Stimulated activated CD4-positive, alpha-beta T cell treated with anti-CD3 and anti-CD28 coated beads, TNF-alpha, amount 100 ng/mL, for 1 hour (primary cell): Measurements from ENCODE around the gene C21orf58.

Source experiments
- DNase-seq, 3 donors: peaks; one replicate each; pipeline ENCODE4 v3.0.0-alpha.2; 2020; ENCODE audit warnings: low read depth in 3 of 3, low spot score in 1 of 3

C21orf58 gene

DNA sequence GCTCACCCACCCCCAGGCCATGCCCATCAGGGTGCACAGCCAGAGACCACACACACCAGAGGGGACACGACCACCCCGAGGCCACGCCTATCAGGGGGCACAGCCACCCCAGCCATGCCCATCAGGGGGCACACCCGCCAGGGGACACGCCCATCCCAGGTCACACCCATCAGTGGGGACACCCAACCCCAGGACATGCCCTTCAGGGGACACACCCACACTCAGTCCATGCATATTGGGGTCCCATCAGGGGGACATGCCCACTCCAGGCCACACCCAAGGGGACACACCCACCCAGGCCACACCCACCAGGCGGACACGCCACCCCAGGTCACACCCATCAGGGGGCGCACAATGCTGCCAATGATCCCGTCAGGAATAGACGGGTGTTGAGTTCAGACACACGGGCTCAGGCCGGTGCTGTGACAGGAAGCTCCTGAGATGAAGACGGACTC, 59.0 kb downstream of the C21orf58 start:
- no peak for DNase-seq

DNA sequence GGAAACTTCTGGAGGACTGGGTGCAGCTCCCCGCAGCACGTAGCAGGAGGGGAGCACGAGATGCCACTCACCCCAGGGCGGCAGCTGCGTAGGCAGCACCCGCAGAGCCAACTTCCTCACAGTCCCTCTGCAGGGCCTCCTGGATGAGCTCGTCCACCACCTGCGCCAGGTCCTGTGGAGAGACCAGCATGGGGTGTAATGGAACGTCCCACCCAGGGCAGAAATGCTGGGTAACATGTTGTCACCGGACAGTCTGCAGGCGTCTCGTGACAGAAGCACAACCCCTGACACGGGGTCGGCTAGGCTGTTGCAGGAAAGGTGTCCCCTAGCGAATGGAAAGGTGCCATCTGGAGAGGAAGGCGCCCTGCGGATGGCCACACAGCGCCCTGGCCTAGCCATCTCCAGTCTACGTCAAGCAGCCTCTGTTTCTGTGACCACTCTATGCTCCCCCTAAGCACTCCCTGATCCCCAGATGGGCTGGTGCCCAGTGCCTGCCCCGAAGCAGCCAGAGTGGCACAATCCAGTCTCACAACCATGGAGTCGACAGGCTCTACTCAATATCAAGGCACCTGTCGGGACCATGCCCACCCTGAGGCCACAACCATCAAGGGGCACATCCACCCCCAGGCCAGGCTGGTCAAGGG, 59.5 kb downstream of the C21orf58 start:
- DNase-seq = no peak

- DNase-seq = no peak
These were observed 67.1 kb downstream of the C21orf58 start for GRCh38 chr21:46256501-46256994.

DNA sequence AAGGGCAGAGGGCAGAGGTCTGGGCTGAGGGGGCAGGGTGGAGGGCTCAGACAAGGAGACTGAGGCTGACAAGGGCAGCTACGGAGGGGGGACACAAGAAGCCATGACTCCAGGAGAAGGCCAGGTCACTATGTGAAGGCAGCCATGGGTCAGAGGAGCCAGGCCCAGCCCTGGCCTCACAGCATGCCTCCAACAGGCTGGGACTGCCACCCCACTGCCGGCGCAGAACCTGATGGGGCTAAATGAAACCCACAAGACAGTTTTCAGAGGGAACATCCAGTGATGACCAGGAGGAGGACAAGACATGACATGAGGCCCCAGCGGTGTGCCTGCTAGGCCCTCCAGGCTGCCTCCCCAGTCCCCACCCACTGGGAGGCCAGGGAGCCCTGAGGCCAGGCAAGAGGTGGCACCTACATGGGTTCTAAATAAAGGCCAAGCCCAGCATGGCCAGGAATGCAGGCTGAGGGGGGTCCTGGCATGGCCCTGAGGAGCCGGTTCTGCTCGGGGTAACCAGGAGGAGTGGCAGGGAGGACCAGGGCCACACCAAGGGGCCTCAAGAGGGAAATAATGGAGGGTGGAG, 67.8 kb downstream of the C21orf58 start:
- DNase-seq = no peak

DNA sequence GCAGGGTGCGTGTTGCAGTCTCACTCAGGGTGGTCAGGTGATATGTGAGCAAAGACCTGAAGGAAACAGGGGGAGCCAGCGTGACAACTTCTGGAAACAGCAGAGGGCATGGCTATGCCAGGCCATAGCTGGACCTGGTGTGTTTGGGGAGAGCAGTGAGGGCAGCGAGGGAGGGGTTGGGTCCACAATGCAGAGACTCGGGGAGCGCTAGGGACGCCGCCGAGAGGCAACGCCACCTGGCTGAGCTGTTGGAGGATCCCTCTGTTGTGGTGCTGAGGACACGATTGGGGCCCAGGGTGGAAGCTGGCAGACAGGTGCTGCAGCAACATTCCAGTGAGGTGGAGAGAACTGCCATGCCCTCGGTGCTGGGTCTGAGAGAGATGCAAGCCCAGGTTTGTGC, 68.5 kb downstream of the C21orf58 start:
- no peak for DNase-seq

GRCh38 chr21:46254208-46254975, 69.3 kb downstream of the C21orf58 start:
- DNase-seq = no peak

GRCh38 chr21:46253610-46254124, 70.0 kb downstream of the C21orf58 start:
- peak in 1 of 3 donors; percentile 14 for DNase-seq

DNA sequence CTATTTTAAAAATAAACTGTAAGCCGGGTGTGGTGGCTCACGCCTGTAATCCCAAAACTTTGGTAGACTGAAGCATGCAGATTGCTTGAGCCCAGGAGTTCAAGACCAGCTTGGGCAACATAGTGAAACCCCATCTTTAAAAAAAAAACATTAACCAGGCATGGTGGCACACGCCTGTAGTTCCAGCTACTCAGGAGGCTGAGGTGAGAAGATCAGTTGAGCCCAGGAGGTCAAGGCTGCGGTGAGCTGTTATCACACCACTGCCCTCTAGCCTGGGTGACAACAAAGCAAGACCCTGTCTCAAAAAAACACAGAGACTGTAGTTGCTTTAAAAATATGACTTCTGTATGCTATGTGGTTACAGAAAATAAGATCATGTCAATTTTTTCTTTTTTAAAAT, 70.8 kb downstream of the C21orf58 start:
- no peak for DNase-seq
